Lung (tissue), 12 donors: ENCODE results near the gene TMEM190. TPM values are rescaled to one million over a fixed set of nuclear protein-coding genes. Genes with fewer than 3 reads are reported as not detected.

Experiments used
- ATAC-seq: fragments of 200-7000 bp; cut with Tn5 transposase; one replicate; pipeline ENCODE4 v1.9.1; 2020; ENCODE audit warnings: moderate number of reproducible peaks; ENCODE audit not compliant: insufficient read depth, low FRiP score
- DNase-seq, 3 donors: peaks; one replicate each; pipeline ENCODE4 v3.0.0-alpha.2; 2013 to 2017
- H3K27ac ChIP-seq, 2 donors: one replicate each; pipeline ENCODE4 v1.5.1; 2013; ENCODE audit warnings: mild to moderate bottlenecking in 2 of 2, moderate library complexity in 2 of 2, control low read depth in 1 of 2, inconsistent platforms in 1 of 2, low read depth in 1 of 2, low read length in 1 of 2
- H3K27me3 ChIP-seq, 3 donors: one replicate each; pipeline ENCODE4 v1.5.1; 2013; ENCODE audit warnings: low read length in 2 of 3; ENCODE audit not compliant: control insufficient read depth in 3 of 3, insufficient read depth in 3 of 3
- H3K36me3 ChIP-seq, 4 donors: one replicate each; pipeline ENCODE4 v1.5.1; 2013; ENCODE audit warnings: low read length in 4 of 4, mild to moderate bottlenecking in 1 of 4, moderate library complexity in 1 of 4; ENCODE audit not compliant: control insufficient read depth in 4 of 4, insufficient read depth in 4 of 4
- H3K4me1 ChIP-seq, 5 donors: one replicate each; pipeline ENCODE4 v1.5.1; 2013; ENCODE audit warnings: low read length in 5 of 5, mild to moderate bottlenecking in 2 of 5, moderate library complexity in 1 of 5; ENCODE audit not compliant: control insufficient read depth in 5 of 5, insufficient read depth in 5 of 5
- H3K4me3 ChIP-seq: one replicate; pipeline ENCODE4 v1.5.1; 2013; ENCODE audit warnings: mild to moderate bottlenecking, control low read depth, moderate library complexity
- H3K9ac ChIP-seq, 2 donors: one replicate each; pipeline ENCODE4 v1.5.1; 2013; ENCODE audit warnings: low read length in 2 of 2, control low read depth in 1 of 2; ENCODE audit not compliant: insufficient read depth in 1 of 2
- H3K9me3 ChIP-seq, 4 donors: one replicate each; pipeline ENCODE4 v1.5.1; 2013; ENCODE audit warnings: low read length in 3 of 4, mild to moderate bottlenecking in 1 of 4, moderate library complexity in 1 of 4; ENCODE audit not compliant: control insufficient read depth in 4 of 4, insufficient read depth in 3 of 4
- WGBS, 2 donors: extraction: QIAGEN DNeasy Blood & Tissue Kit; methylation state at CpG; one replicate each; pipeline ENCODE4 v1.1.7; 2013; 5-methylcytosine and 5-hydroxymethylcytosine counted together
- polyA plus RNA-seq, 2 donors: library from polyadenylated mRNA; stranded (reverse); fragments of 200-250 nt; gene quantifications; one replicate each; pipeline ENCODE4 v1.2.1, GENCODE V29; 2013
- total RNA-seq, 2 donors: library from RNA; depleted of rRNA in 1 of 2; stranded (reverse); fragments of >200 nt in 1 of 2; gene quantifications; one replicate each; pipeline ENCODE4 v1.2.1, GENCODE V29; 2014 to 2021
- TF ChIP-seq, protein P1 (sequence below): IDR thresholded peaks from 2 replicates; pipeline ENCODE4 v1.5.1; 2012; ENCODE audit warnings: mild to moderate bottlenecking; ENCODE audit errors: control extremely low read depth, extremely low read depth
- donor health status: control.
- donor health status: control.
- donor health status: Bipolar disorder and iron deficiency.
- donor health status: healthy.
- donor health status: DM: yes; HTN: yes; CAD: no.

The TMEM190 gene
- total and polyA plus RNA-seq, 4 donors: 14.3 to 106 (median 62.5) TPM

GRCh38 chr19:55340784-55341147 is 35.9 kb upstream of the TMEM190 start:
- TF ChIP-seq, protein P1, sequence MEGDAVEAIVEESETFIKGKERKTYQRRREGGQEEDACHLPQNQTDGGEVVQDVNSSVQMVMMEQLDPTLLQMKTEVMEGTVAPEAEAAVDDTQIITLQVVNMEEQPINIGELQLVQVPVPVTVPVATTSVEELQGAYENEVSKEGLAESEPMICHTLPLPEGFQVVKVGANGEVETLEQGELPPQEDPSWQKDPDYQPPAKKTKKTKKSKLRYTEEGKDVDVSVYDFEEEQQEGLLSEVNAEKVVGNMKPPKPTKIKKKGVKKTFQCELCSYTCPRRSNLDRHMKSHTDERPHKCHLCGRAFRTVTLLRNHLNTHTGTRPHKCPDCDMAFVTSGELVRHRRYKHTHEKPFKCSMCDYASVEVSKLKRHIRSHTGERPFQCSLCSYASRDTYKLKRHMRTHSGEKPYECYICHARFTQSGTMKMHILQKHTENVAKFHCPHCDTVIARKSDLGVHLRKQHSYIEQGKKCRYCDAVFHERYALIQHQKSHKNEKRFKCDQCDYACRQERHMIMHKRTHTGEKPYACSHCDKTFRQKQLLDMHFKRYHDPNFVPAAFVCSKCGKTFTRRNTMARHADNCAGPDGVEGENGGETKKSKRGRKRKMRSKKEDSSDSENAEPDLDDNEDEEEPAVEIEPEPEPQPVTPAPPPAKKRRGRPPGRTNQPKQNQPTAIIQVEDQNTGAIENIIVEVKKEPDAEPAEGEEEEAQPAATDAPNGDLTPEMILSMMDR: no peak
- no peak overlapping the region for H3K9ac ChIP-seq
- DNase-seq (peak; percentile 45 to 57 (median 47)), ATAC-seq (no peak)
- no peaks in the 10 kb centered on the region for H3K27me3 ChIP-seq
- WGBS, 2 donors: 1 to 4% methylated on average over 23 to 24 of the region's 24 CpGs
- peak overlapping the region; percentile 50 for H3K4me3 ChIP-seq
- H3K4me1 ChIP-seq: peaks cover 6 to 23% (median 9%) of the 10 kb centered on the region in 5 donors
- H3K36me3 ChIP-seq: peaks cover 0 to 17% (median 6%) of the 10 kb centered on the region in 4 donors
- H3K9me3 ChIP-seq: no peaks in the 10 kb centered on the region
- no peak overlapping the region for H3K27ac ChIP-seq

GRCh38 chr19:55341171-55341588 is 35.4 kb upstream of the TMEM190 start:
- H3K36me3 ChIP-seq: peaks cover 0 to 17% (median 6%) of the 10 kb centered on the region in 4 donors
- TF ChIP-seq, protein P1: no peak
- no peak overlapping the region for H3K4me3 ChIP-seq
- H3K27ac ChIP-seq: no peak overlapping the region
- H3K9me3 ChIP-seq: no peaks in the 10 kb centered on the region
- DNase-seq (peak; percentile 53 to 79 (median 78)), ATAC-seq (no peak)
- WGBS, 2 donors: 1 to 5% methylated on average over 14 to 15 of the region's 15 CpGs
- no peak overlapping the region for H3K9ac ChIP-seq
- H3K4me1 ChIP-seq: peaks cover 6 to 23% (median 9%) of the 10 kb centered on the region in 5 donors
- H3K27me3 ChIP-seq: no peaks in the 10 kb centered on the region

DNA sequence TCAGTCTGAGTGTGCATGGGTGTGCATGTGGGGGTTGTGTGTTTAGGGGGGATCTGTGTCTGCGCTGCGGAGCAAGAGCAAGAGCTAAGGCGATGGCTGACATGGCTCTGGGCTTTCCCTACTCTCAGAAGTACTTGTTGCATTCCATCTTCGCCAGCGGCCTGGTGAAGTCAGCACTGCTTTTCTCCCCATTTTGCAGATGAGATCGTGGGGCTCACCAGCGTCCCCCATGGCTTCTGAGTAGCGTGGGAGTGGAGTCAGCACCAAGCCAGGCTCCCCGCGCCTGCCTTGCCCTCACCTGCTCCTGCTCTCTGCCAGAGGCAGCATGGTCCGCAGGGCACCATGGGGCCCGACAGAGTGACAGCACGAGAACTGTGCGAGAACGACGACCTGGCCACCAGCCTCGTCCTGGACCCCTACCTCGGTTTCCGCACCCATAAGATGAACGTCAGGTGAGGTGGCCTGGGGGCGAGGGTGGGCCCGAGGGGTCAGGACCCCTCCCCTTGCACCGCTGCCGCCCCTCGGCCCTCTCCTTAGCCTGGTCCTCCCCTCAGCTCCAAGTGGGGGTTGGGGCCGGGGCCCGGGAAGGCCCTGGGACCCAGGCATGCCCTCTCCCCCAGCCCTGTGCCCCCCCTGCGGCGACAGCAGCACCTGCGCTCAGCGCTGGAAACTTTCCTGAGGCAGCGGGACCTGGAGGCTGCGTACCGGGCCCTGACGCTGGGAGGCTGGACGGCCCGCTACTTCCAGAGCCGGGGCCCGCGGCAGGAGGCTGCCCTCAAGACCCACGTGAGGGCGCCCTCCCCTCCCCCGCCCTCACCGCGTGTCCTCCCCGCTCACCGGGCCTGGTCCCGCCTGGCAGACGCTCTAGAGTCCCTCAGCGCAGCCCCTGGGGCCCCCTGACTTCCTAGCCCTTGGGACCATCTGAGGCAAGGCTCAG is 34.8 kb upstream of the TMEM190 start:
- no peak overlapping the region for H3K4me3 ChIP-seq
- H3K9ac ChIP-seq: no peak overlapping the region
- TF ChIP-seq, protein P1: no peak
- ATAC-seq (no peak), DNase-seq (no peak)
- no peaks in the 10 kb centered on the region for H3K9me3 ChIP-seq
- H3K4me1 ChIP-seq: peaks cover 6 to 23% (median 9%) of the 10 kb centered on the region in 5 donors
- no peak overlapping the region for H3K27ac ChIP-seq
- 89 to 92% methylated on average over 50 of the region's 50 CpGs for WGBS, 2 donors
- H3K27me3 ChIP-seq: no peaks in the 10 kb centered on the region
- H3K36me3 ChIP-seq: peaks cover 0 to 22% (median 6%) of the 10 kb centered on the region in 4 donors
